H1 (cell line): ENCODE measurements around the gene ZNF486. TPM values are rescaled to one million over a fixed set of nuclear protein-coding genes. Genes with fewer than 3 reads are reported as not detected.
A peak's percentile ranks its signal among the peaks of the same experiment; 100 is the strongest.

ENCODE experiments used
- BCL11A ChIP-seq, 2 experiments: IDR thresholded peaks; one replicate each; pipeline ENCODE4 v1.6.1; 2011; ENCODE audit warnings: low read depth in 2 of 2, low read length in 2 of 2, mild to moderate bottlenecking in 2 of 2
- CHD7 ChIP-seq: fragments of 300-600 bp; sonication (generic); IDR thresholded peaks from 2 replicates; pipeline ENCODE4 v1.7.1; 2012; ENCODE audit warnings: low read length, moderate library complexity, mild to moderate bottlenecking, inconsistent platforms; ENCODE audit not compliant: insufficient replicate concordance
- JUND ChIP-seq: IDR thresholded peaks from 2 replicates; pipeline ENCODE4 v1.6.1; 2011; ENCODE audit warnings: mild to moderate bottlenecking, improper control_type of control experiment, low read length
- KDM4A ChIP-seq: IDR thresholded peaks from one replicate; pipeline ENCODE4 v1.7.1; 2012; ENCODE audit warnings: low read depth, mild to moderate bottlenecking, moderate library complexity, low read length, inconsistent platforms; ENCODE audit not compliant: severe bottlenecking
- RAD21 ChIP-seq, 2 experiments: IDR thresholded peaks in 1 of 2; conservative IDR thresholded peaks in 1 of 2; 2 replicates each; pipeline ENCODE4 v1.6.1; 2011; ENCODE audit warnings: low read depth in 2 of 2, low read length in 2 of 2, improper control_type of control experiment in 1 of 2, inconsistent platforms in 1 of 2, mild to moderate bottlenecking in 1 of 2, moderate library complexity in 1 of 2
- RNF2 ChIP-seq: fragments of 200-900, 300-1000 bp; sonication (generic); IDR thresholded peaks from 2 replicates; pipeline ENCODE4 v1.7.1; 2016; ENCODE audit warnings: borderline replicate concordance, low read depth, mild to moderate bottlenecking, antibody characterized with exemption, low read length; ENCODE audit not compliant: poor library complexity, severe bottlenecking; ENCODE audit errors: missing control alignments
- TBP ChIP-seq: IDR thresholded peaks from 2 replicates; pipeline ENCODE4 v1.6.1; 2011; ENCODE audit warnings: low read depth, low read length, improper control_type of control experiment
- TCF12 ChIP-seq: IDR thresholded peaks from 2 replicates; pipeline ENCODE4 v1.6.1; 2011; ENCODE audit warnings: low read depth, mild to moderate bottlenecking, low read length
- ZNF274 ChIP-seq: IDR thresholded peaks from 2 replicates; pipeline ENCODE4 v1.7.0; 2012; ENCODE audit warnings: low read length, borderline replicate concordance; ENCODE audit errors: extremely low read depth
- polyA plus RNA-seq, 7 experiments: library from polyadenylated mRNA; depleted of rRNA in 3 of 7; stranded (reverse) in 5 of 7; unstranded in 2 of 7; fragments of >200 nt in 5 of 7; fragments of 200-250 nt in 2 of 7; gene quantifications; 1 replicate in 5 of 7; 2 replicates in 1 of 7; 4 replicates in 1 of 7; pipeline versions ENCODE4 v1.2.1 to v1.2.3, GENCODE V29; 2011 to 2013; ENCODE audit warnings: missing spikeins in 2 of 7, mixed read lengths in 2 of 7
- total RNA-seq: library from RNA; stranded (reverse); fragmentation: NEBNext Ultra II Directional; extraction: Animal tissue kit (Norgen Biotek cat#: 25700); gene quantifications from 2 replicates; pipeline ENCODE4 v1.2.1, GENCODE V29; 2021

Gene ZNF486
- total and polyA plus RNA-seq, 2 of the 8 experiments (the other 6 are each of a cell fraction or from before 2014, with no cell fraction given) = 10.7 to 23.4 TPM

GRCh38 chr19:20237773-20238623 lies 71.0 kb downstream of the ZNF486 start (continued):
- TF ChIP-seq CHD7 (no peak), TBP (peak; percentile 94), ZNF274 (no peak), RAD21 (IDR thresholded peaks at IDR 0.05 in 1 of 2, conservative IDR thresholded peaks at IDR 0.05 in 1 of 2; ENCODE audit: low read depth in 2 of 2, low read length in 2 of 2) (no peak), BCL11A (IDR thresholded peaks at IDR 0.05; ENCODE audit: low read depth in 2 of 2, low read length in 2 of 2) (no peak), TCF12 (no peak), KDM4A (no peak), JUND (no peak), RNF2 (no peak)
